Ramos (cell line): ENCODE results near the gene C16orf87.
"Not testable (repeated sequence)": the region's sequence is repeated elsewhere in the genome, so short reads cannot be mapped to it uniquely, and the experiment has no call there.

ENCODE experiments used
- in situ Hi-C: fragments of 300-500 bp; cut with MboI; formaldehyde crosslinking; loops from one replicate; pipeline ENCODE4 v1.14.3; 2022; ENCODE audit warnings: low sequenced_read_pairs; ENCODE audit not compliant: unreplicated experiment

Gene C16orf87

GRCh38 chr16:46830902-46831647 lies at the start of gene C16orf87:
C16orf87 (minus strand) TSS chr16:46831180; CDS start chr16:46831149, 31 bp downstream.
- in situ Hi-C loops = no loop called here

GRCh38 chr16:46875243-46875642 lies 44.3 kb upstream of the C16orf87 start:
- in situ Hi-C loops = no loop called here

- in situ Hi-C loops = no loop called here
Measured at GRCh38 chr16:46873201-46873600, 42.2 kb upstream of the C16orf87 start.

GRCh38 chr16:46871597-46871996 lies 40.6 kb upstream of the C16orf87 start:
- in situ Hi-C loops = no loop called here

GRCh38 chr16:46868891-46869290 lies 37.9 kb upstream of the C16orf87 start:
- in situ Hi-C loops = not testable (repeated sequence)

GRCh38 chr16:46867486-46867885 lies 36.5 kb upstream of the C16orf87 start:
- in situ Hi-C loops = not testable (repeated sequence)

- in situ Hi-C loops = no loop called here
Measured at GRCh38 chr16:46866286-46866685, 35.3 kb upstream of the C16orf87 start.

- in situ Hi-C loops = no loop called here
Measured at GRCh38 chr16:46862555-46863447, 31.8 kb upstream of the C16orf87 start.

GRCh38 chr16:46859719-46860152 lies 28.8 kb upstream of the C16orf87 start:
- in situ Hi-C loops = no loop called here

- in situ Hi-C loops = no loop called here
Measured at GRCh38 chr16:46858151-46858550, 27.2 kb upstream of the C16orf87 start.

- in situ Hi-C loops = no loop called here
Measured at GRCh38 chr16:46857368-46857945, 26.5 kb upstream of the C16orf87 start.

GRCh38 chr16:46855389-46855788 lies 24.4 kb upstream of the C16orf87 start:
- in situ Hi-C loops = no loop called here

GRCh38 chr16:46854846-46855245 lies 23.9 kb upstream of the C16orf87 start:
- in situ Hi-C loops = loop anchor here (5.0 kb wide), 1 partner anchor 67 kb away; no protein-coding TSS in a partner anchor

GRCh38 chr16:46853713-46854443 lies 22.9 kb upstream of the C16orf87 start:
- in situ Hi-C loops = loop anchor here (5.0 kb wide), 1 partner anchor 68 kb away; no protein-coding TSS in a partner anchor

GRCh38 chr16:46852130-46852529 lies 21.1 kb upstream of the C16orf87 start:
- in situ Hi-C loops = loop anchor here (5.0 kb wide), 1 partner anchor 70 kb away; no protein-coding TSS in a partner anchor

- in situ Hi-C loops = loop anchor here (5.0 kb wide), 1 partner anchor 71 kb away; no protein-coding TSS in a partner anchor
Measured at GRCh38 chr16:46850619-46851555, 19.9 kb upstream of the C16orf87 start.

- in situ Hi-C loops = no loop called here
Measured at GRCh38 chr16:46848768-46849764, 18.1 kb upstream of the C16orf87 start.

GRCh38 chr16:46845952-46846351 lies 15.0 kb upstream of the C16orf87 start:
- in situ Hi-C loops = no loop called here
